NT2/D1 (cell line): ENCODE results near the gene ACOT8.

Experiments
- SUZ12 ChIP-seq: IDR thresholded peaks from 2 replicates; pipeline ENCODE4 v1.6.1; 2011; ENCODE audit not compliant: insufficient read length, insufficient read depth; ENCODE audit errors: extremely low read depth
- YY1 ChIP-seq: IDR thresholded peaks from 2 replicates; pipeline ENCODE4 v1.6.1; 2011; ENCODE audit not compliant: insufficient read length, insufficient read depth

GRCh38 chr20:45894797-45895196 lies 37.6 kb upstream of the ACOT8 start:
- TF ChIP-seq YY1 (no peak), SUZ12 (no peak)
